PFSK-1 (cell line): Measurements from ENCODE around the gene ITPA.

Source experiments
- FOXP2 ChIP-seq: optimal IDR thresholded peaks from 2 replicates; pipeline ENCODE3; 2011; ENCODE audit warnings: borderline replicate concordance, control low read depth, inconsistent platforms; ENCODE audit not compliant: insufficient read depth; ENCODE audit errors: extremely low read length, extremely low read depth
- POLR2AphosphoS5 ChIP-seq: IDR thresholded peaks from 2 replicates; pipeline ENCODE4 v1.6.1; 2012; ENCODE audit warnings: low read depth, mild to moderate bottlenecking, control low read depth, low read length, moderate library complexity
- SIN3A ChIP-seq: IDR thresholded peaks from 2 replicates; pipeline ENCODE4 v1.6.1; 2012; ENCODE audit warnings: mild to moderate bottlenecking, low read length, moderate library complexity, borderline replicate concordance; ENCODE audit not compliant: insufficient read depth
- TAF1 ChIP-seq: IDR thresholded peaks from 2 replicates; pipeline ENCODE4 v1.6.1; 2012; ENCODE audit warnings: low read length, control low read depth, borderline replicate concordance; ENCODE audit not compliant: insufficient read depth
- TF ChIP-seq, protein P1 (sequence below), 2 experiments: IDR thresholded peaks; 2 replicates each; pipeline versions ENCODE4 v1.6.1 to v1.8.0; 2011 to 2012; ENCODE audit warnings: low read depth in 2 of 2, low read length in 2 of 2, control low read depth in 1 of 2, inconsistent platforms in 1 of 2, mild to moderate bottlenecking in 1 of 2, moderate library complexity in 1 of 2; ENCODE audit not compliant: insufficient read depth in 1 of 2

The ITPA gene

DNA sequence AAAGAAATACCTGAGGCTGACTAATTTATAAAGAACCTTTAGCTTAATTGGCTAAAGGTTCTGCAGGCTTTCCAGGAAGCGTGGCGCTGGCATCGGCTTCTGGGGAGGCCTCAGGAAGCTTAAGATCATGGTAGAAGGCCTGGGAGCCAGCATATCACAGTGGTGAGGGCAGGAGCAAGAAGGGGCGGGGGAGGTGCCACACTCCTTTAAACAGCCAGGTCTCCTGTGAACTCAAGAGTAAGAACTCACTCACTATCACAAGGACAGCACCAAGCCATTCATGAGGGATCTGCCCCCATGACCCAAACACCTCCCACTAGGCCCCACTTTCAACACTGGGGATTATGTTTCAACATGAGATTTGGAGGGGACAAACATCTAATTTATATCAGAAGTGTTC is 64.1 kb downstream of the ITPA start:
- no peak for TF ChIP-seq POLR2AphosphoS5
- no peak for TF ChIP-seq SIN3A
- no peak for TF ChIP-seq FOXP2
- TF ChIP-seq, protein P1, sequence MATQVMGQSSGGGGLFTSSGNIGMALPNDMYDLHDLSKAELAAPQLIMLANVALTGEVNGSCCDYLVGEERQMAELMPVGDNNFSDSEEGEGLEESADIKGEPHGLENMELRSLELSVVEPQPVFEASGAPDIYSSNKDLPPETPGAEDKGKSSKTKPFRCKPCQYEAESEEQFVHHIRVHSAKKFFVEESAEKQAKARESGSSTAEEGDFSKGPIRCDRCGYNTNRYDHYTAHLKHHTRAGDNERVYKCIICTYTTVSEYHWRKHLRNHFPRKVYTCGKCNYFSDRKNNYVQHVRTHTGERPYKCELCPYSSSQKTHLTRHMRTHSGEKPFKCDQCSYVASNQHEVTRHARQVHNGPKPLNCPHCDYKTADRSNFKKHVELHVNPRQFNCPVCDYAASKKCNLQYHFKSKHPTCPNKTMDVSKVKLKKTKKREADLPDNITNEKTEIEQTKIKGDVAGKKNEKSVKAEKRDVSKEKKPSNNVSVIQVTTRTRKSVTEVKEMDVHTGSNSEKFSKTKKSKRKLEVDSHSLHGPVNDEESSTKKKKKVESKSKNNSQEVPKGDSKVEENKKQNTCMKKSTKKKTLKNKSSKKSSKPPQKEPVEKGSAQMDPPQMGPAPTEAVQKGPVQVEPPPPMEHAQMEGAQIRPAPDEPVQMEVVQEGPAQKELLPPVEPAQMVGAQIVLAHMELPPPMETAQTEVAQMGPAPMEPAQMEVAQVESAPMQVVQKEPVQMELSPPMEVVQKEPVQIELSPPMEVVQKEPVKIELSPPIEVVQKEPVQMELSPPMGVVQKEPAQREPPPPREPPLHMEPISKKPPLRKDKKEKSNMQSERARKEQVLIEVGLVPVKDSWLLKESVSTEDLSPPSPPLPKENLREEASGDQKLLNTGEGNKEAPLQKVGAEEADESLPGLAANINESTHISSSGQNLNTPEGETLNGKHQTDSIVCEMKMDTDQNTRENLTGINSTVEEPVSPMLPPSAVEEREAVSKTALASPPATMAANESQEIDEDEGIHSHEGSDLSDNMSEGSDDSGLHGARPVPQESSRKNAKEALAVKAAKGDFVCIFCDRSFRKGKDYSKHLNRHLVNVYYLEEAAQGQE (IDR thresholded peaks at IDR 0.05; ENCODE audit: insufficient read depth in 1 of 2, low read depth in 2 of 2, low read length in 2 of 2), result no peak
- TF ChIP-seq TAF1, result no peak
